ENCODE results near the gene TXNDC11.

DNA sequence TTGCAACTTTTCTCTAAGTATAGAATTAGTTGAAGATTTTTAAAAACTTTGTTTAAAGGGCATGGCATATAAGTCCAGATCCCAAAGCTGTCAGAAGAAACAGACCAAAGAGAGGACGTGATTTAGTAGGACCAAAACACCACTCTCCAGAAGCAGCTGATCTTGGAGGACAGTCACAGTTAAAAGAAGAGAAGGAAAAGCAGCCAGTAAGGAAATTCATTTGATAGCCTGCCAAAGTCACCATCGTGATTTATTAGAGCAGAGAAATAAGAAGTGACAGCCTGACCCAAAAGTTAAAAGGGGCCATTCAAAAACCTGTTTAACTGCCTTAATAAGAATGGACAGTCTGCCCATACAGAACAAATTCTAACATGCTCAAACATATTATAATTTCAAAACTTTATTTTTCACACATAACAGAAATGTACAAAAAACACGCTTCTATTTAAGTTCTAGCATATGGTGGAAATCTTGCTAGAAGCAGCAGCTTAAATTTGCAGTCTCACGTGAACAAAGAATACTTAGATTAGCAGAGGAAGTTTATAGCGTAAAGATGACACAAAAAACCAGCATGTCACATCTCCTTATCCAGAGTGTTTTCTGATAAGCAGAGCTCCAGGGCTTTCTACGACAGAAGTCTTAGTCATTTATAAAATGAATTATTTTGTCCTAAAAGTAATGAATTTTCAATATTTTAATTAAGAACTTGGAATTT, 37.2 kb downstream of the TXNDC11 start:
- no peak for TF ChIP-seq CTCF (IDR thresholded peaks at IDR 0.05)
- TF ChIP-seq POLR2A (IDR thresholded peaks at IDR 0.05): no peak

All from lower leg skin (tissue), 3 donors.